Astrocyte (in vitro differentiated cells and primary cell): ENCODE measurements around the gene AGBL4.

Source experiments
- EZH2 ChIP-seq: IDR thresholded peaks from 2 replicates; pipeline ENCODE4 v1.6.1; 2012; ENCODE audit warnings: mild to moderate bottlenecking, low read length, inconsistent platforms; ENCODE audit not compliant: insufficient read depth
- TF ChIP-seq, protein P1 (sequence below): IDR thresholded peaks from 2 replicates; pipeline ENCODE4 v1.5.1; 2011; ENCODE audit warnings: low read depth, mild to moderate bottlenecking, inconsistent platforms, low read length, moderate library complexity; ENCODE audit not compliant: insufficient read depth

DNA sequence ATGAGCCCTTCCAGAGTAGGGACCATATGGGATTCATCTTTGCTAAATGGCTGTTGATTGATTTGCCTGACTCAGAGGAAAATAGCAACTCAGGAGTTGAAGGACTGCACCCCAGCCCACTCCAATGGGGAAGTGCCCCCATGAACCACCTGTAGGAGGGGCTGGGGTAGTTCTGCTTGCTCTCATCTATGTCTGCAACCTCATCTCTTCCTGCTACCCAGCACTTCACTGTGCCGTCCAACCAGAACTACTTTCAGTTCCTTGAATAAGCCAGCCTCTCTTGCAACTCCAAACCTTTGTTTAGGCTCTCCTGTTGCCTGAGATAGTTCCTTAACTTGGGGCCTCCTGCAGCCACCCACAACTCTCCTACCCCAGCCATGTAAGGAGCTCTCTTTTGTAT is 1273.6 kb downstream of the AGBL4 start:
- TF ChIP-seq, protein P1, sequence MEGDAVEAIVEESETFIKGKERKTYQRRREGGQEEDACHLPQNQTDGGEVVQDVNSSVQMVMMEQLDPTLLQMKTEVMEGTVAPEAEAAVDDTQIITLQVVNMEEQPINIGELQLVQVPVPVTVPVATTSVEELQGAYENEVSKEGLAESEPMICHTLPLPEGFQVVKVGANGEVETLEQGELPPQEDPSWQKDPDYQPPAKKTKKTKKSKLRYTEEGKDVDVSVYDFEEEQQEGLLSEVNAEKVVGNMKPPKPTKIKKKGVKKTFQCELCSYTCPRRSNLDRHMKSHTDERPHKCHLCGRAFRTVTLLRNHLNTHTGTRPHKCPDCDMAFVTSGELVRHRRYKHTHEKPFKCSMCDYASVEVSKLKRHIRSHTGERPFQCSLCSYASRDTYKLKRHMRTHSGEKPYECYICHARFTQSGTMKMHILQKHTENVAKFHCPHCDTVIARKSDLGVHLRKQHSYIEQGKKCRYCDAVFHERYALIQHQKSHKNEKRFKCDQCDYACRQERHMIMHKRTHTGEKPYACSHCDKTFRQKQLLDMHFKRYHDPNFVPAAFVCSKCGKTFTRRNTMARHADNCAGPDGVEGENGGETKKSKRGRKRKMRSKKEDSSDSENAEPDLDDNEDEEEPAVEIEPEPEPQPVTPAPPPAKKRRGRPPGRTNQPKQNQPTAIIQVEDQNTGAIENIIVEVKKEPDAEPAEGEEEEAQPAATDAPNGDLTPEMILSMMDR, result no peak
- no peak for TF ChIP-seq EZH2
